ENCODE data around the gene DDX46.
"Not testable (repeated sequence)": the region's sequence is repeated elsewhere in the genome, so short reads cannot be mapped to it uniquely, and the experiment has no call there.

Gene DDX46

GRCh38 chr5:134758504-134759341 is at the start of gene DDX46:
Gene DDX46 (plus strand): TSS chr5:134758779. CDS start chr5:134758939, 160 bp downstream.
- peak; percentile 94 for DNase-seq

GRCh38 chr5:134714120-134714519 is 44.5 kb upstream of the DDX46 start:
- DNase-seq: no peak

GRCh38 chr5:134714541-134714940 is 44.0 kb upstream of the DDX46 start:
- DNase-seq: no peak

GRCh38 chr5:134715466-134715865 is 43.1 kb upstream of the DDX46 start:
- not testable (repeated sequence) for DNase-seq

GRCh38 chr5:134724872-134725271 is 33.7 kb upstream of the DDX46 start:
- DNase-seq: no peak

- DNase-seq: no peak
Observed at GRCh38 chr5:134732819-134733218, 25.8 kb upstream of the DDX46 start.

GRCh38 chr5:134735243-134735642 is 23.3 kb upstream of the DDX46 start:
- no peak for DNase-seq

- no peak for DNase-seq
Observed at GRCh38 chr5:134736173-134736812, 22.3 kb upstream of the DDX46 start.

GRCh38 chr5:134738133-134738962 is 20.2 kb upstream of the DDX46 start, which contains the start of gene CAMLG:
Gene CAMLG (plus strand): TSS chr5:134738548. CDS start chr5:134738621, 73 bp downstream.
- peak; percentile 98 for DNase-seq

- peak; percentile 32 for DNase-seq
Observed at GRCh38 chr5:134738963-134739661, 19.5 kb upstream of the DDX46 start.

- DNase-seq: no peak
Observed at GRCh38 chr5:134741052-134741451, 17.5 kb upstream of the DDX46 start.

- DNase-seq: no peak
Observed at GRCh38 chr5:134742134-134742533, 16.4 kb upstream of the DDX46 start.

GRCh38 chr5:134749415-134749814 is 9.2 kb upstream of the DDX46 start:
- no peak for DNase-seq

- DNase-seq: no peak
Observed at GRCh38 chr5:134758176-134758503, 439 bp upstream of the DDX46 start.

- DNase-seq: not testable (repeated sequence)
Observed at GRCh38 chr5:134767528-134768291, 9.1 kb downstream of the DDX46 start.

GRCh38 chr5:134769206-134769605 is 10.6 kb downstream of the DDX46 start:
- DNase-seq: no peak

- no peak for DNase-seq
Observed at GRCh38 chr5:134772461-134773125, 14.0 kb downstream of the DDX46 start.

GRCh38 chr5:134777366-134777765 is 18.8 kb downstream of the DDX46 start:
- DNase-seq: no peak

GRCh38 chr5:134784241-134784920 is 25.8 kb downstream of the DDX46 start:
- no peak for DNase-seq

GRCh38 chr5:134784946-134785620 is 26.5 kb downstream of the DDX46 start:
- DNase-seq: no peak

Measured in stimulated activated CD4-positive, alpha-beta T cell treated with anti-CD3 and anti-CD28 coated beads, Interleukin-1b, Interleukin-23, amount 100 ng/mL, for 48 hours (primary cell).